ENCODE measurements around the gene PIP5K1C. TPM values are rescaled to one million over a fixed set of nuclear protein-coding genes. Genes with fewer than 3 reads are reported as not detected.
A peak's percentile ranks its signal among the peaks of the same experiment; 100 is the strongest.

PIP5K1C gene
- total RNA-seq, 2 experiments from 2014 or later = 18.9 to 23.5 TPM

- peaks cover 2% of the 10 kb centered on the region for H3K9me3 Mint-ChIP-seq
- no peaks in the 10 kb centered on the region for H3K27me3 Mint-ChIP-seq
- peaks cover 2% of the 10 kb centered on the region for H3K36me3 Mint-ChIP-seq
- ATAC-seq (ENCODE audit: low read depth) = no peak
- no peak for DNase-seq
- POLR2A ChIA-PET = interaction anchor here (1.3 kb wide), 1 partner anchor 8 kb away, joined by 4 read pairs; no protein-coding TSS in a partner anchor
- H3K27ac Mint-ChIP-seq = peak overlapping the region; percentile 13
- H3K4me1 Mint-ChIP-seq = peaks cover 22% of the 10 kb centered on the region
- H3K4me3 Mint-ChIP-seq = no peak overlapping the region
Measured at GRCh38 chr19:3695986-3696659, 4.1 kb downstream of the PIP5K1C start.

GRCh38 chr19:3695124-3695733 lies 5.0 kb downstream of the PIP5K1C start:
- peaks cover 23% of the 10 kb centered on the region for H3K4me1 Mint-ChIP-seq
- H3K36me3 Mint-ChIP-seq = peaks cover 5% of the 10 kb centered on the region
- no peaks in the 10 kb centered on the region for H3K27me3 Mint-ChIP-seq
- peaks cover 2% of the 10 kb centered on the region for H3K9me3 Mint-ChIP-seq
- POLR2A ChIA-PET = no interaction called here
- DNase-seq (no peak), ATAC-seq (ENCODE audit: low read depth) (no peak)
- H3K27ac Mint-ChIP-seq = no peak overlapping the region
- no peak overlapping the region for H3K4me3 Mint-ChIP-seq

- Mint-ChIP-seq H3K27ac (no peak overlapping the region), H3K4me3 (no peak overlapping the region), H3K36me3 (peaks cover 10% of the 10 kb centered on the region), H3K4me1 (peaks cover 30% of the 10 kb centered on the region), H3K27me3 (no peaks in the 10 kb centered on the region), H3K9me3 (peaks cover 2% of the 10 kb centered on the region)
- POLR2A ChIA-PET = interaction anchor here (0.6 kb wide), 2 partner anchors 43 to 47 kb away, joined by 4 read pairs; no protein-coding TSS in a partner anchor
- DNase-seq = no peak
- no peak for ATAC-seq (ENCODE audit: low read depth)
Measured at GRCh38 chr19:3694361-3695123, 5.7 kb downstream of the PIP5K1C start.

GRCh38 chr19:3693025-3693925 lies 7.0 kb downstream of the PIP5K1C start:
- Mint-ChIP-seq H3K36me3 (peaks cover 12% of the 10 kb centered on the region), H3K4me3 (no peak overlapping the region), H3K9me3 (peaks cover 2% of the 10 kb centered on the region), H3K27ac (no peak overlapping the region), H3K27me3 (peaks cover 1% of the 10 kb centered on the region), H3K4me1 (peaks cover 28% of the 10 kb centered on the region)
- POLR2A ChIA-PET = no interaction called here
- no peak for ATAC-seq (ENCODE audit: low read depth)
- no peak for DNase-seq

GRCh38 chr19:3692141-3693024 lies 7.9 kb downstream of the PIP5K1C start:
- Mint-ChIP-seq H3K36me3 (peaks cover 12% of the 10 kb centered on the region), H3K9me3 (peaks cover 2% of the 10 kb centered on the region), H3K27me3 (peaks cover 1% of the 10 kb centered on the region), H3K4me3 (no peak overlapping the region), H3K4me1 (peaks cover 29% of the 10 kb centered on the region), H3K27ac (no peak overlapping the region)
- DNase-seq (peak; percentile 67), ATAC-seq (ENCODE audit: low read depth) (no peak)
- POLR2A ChIA-PET = interaction anchor here (1.4 kb wide), 1 partner anchor 26 kb away, joined by 3 read pairs; no protein-coding TSS in a partner anchor

- Mint-ChIP-seq H3K4me1 (peaks cover 33% of the 10 kb centered on the region), H3K27ac (no peak overlapping the region), H3K9me3 (peaks cover 2% of the 10 kb centered on the region), H3K4me3 (peak overlapping the region; percentile 22), H3K27me3 (peaks cover 1% of the 10 kb centered on the region), H3K36me3 (peaks cover 12% of the 10 kb centered on the region)
- ATAC-seq (ENCODE audit: low read depth) (no peak), DNase-seq (no peak)
- POLR2A ChIA-PET = interaction anchor here (1.4 kb wide), 1 partner anchor 25 kb away, joined by 3 read pairs; no protein-coding TSS in a partner anchor
Measured at GRCh38 chr19:3691726-3692125, 8.5 kb downstream of the PIP5K1C start.

GRCh38 chr19:3691372-3691716 lies 8.9 kb downstream of the PIP5K1C start:
- H3K27me3 Mint-ChIP-seq = peaks cover 1% of the 10 kb centered on the region
- POLR2A ChIA-PET = interaction anchor here (1.4 kb wide), 1 partner anchor 25 kb away, joined by 3 read pairs; no protein-coding TSS in a partner anchor
- H3K27ac Mint-ChIP-seq = no peak overlapping the region
- DNase-seq = no peak
- peaks cover 33% of the 10 kb centered on the region for H3K4me1 Mint-ChIP-seq
- H3K9me3 Mint-ChIP-seq = peaks cover 2% of the 10 kb centered on the region
- H3K4me3 Mint-ChIP-seq = peak overlapping the region; percentile 22
- peaks cover 12% of the 10 kb centered on the region for H3K36me3 Mint-ChIP-seq
- no peak for ATAC-seq (ENCODE audit: low read depth)

- no peak for ATAC-seq (ENCODE audit: low read depth)
- Mint-ChIP-seq H3K9me3 (peaks cover 2% of the 10 kb centered on the region), H3K4me1 (peaks cover 32% of the 10 kb centered on the region), H3K27ac (peak overlapping the region; percentile 2), H3K27me3 (peaks cover 1% of the 10 kb centered on the region), H3K4me3 (peak overlapping the region; percentile 27), H3K36me3 (peaks cover 12% of the 10 kb centered on the region)
- DNase-seq = no peak
- POLR2A ChIA-PET = interaction anchor here (0.9 to 1.0 kb wide), 2 partner anchors 9 to 19 kb away, joined by 4 read pairs; no protein-coding TSS in a partner anchor
Measured at GRCh38 chr19:3690551-3691371, 9.5 kb downstream of the PIP5K1C start.

- peaks cover 1% of the 10 kb centered on the region for H3K27me3 Mint-ChIP-seq
- H3K4me3 Mint-ChIP-seq = peak overlapping the region; percentile 75
- ATAC-seq (ENCODE audit: low read depth) = peak; percentile 81
- H3K9me3 Mint-ChIP-seq = peaks cover 3% of the 10 kb centered on the region
- POLR2A ChIA-PET = interaction anchor here (1.3 to 1.4 kb wide), 2 partner anchors 9 to 16 kb away, joined by 4 read pairs; no protein-coding TSS in a partner anchor
- H3K27ac Mint-ChIP-seq = peak overlapping the region; percentile 81
- peaks cover 25% of the 10 kb centered on the region for H3K36me3 Mint-ChIP-seq
- peak; percentile 67 for DNase-seq
- peaks cover 32% of the 10 kb centered on the region for H3K4me1 Mint-ChIP-seq
Measured at GRCh38 chr19:3687774-3688706, 12.2 kb downstream of the PIP5K1C start.

- peaks cover 29% of the 10 kb centered on the region for H3K4me1 Mint-ChIP-seq
- DNase-seq (no peak), ATAC-seq (ENCODE audit: low read depth) (no peak)
- H3K4me3 Mint-ChIP-seq = peak overlapping the region; percentile 75
- peaks cover 1% of the 10 kb centered on the region for H3K27me3 Mint-ChIP-seq
- H3K9me3 Mint-ChIP-seq = peaks cover 3% of the 10 kb centered on the region
- POLR2A ChIA-PET = interaction anchor here (1.4 kb wide), 1 partner anchor 16 kb away, joined by 4 read pairs; no protein-coding TSS in a partner anchor
- H3K36me3 Mint-ChIP-seq = peaks cover 25% of the 10 kb centered on the region
- peak overlapping the region; percentile 81 for H3K27ac Mint-ChIP-seq
Measured at GRCh38 chr19:3687393-3687773, 12.9 kb downstream of the PIP5K1C start.
